Fibroblast of villous mesenchyme (primary cell): Measurements from ENCODE around the gene HMGCLL1. TPM values are rescaled to one million over a fixed set of nuclear protein-coding genes. Genes with fewer than 3 reads are reported as not detected.

Experiments used
- DNase-seq: peaks from one replicate; pipeline ENCODE4 v3.0.0-alpha.2; 2010; ENCODE audit warnings: low read depth
- H3K4me3 ChIP-seq: 2 replicates; pipeline ENCODE4 v1.5.1; 2011; ENCODE audit warnings: low read depth, mild to moderate bottlenecking, low read length
- total RNA-seq: library from RNA; depleted of rRNA; stranded (reverse); fragments of >200 nt; gene quantifications from 2 replicates; pipeline ENCODE4 v1.2.3, GENCODE V29; 2012
- TF ChIP-seq, protein P1 (sequence below): IDR thresholded peaks from 2 replicates; pipeline ENCODE4 v1.5.1; 2012; ENCODE audit warnings: low read depth, mild to moderate bottlenecking, low read length; ENCODE audit not compliant: insufficient read depth

The HMGCLL1 gene
- total RNA-seq, 1 donor, result 0.43 TPM

DNA sequence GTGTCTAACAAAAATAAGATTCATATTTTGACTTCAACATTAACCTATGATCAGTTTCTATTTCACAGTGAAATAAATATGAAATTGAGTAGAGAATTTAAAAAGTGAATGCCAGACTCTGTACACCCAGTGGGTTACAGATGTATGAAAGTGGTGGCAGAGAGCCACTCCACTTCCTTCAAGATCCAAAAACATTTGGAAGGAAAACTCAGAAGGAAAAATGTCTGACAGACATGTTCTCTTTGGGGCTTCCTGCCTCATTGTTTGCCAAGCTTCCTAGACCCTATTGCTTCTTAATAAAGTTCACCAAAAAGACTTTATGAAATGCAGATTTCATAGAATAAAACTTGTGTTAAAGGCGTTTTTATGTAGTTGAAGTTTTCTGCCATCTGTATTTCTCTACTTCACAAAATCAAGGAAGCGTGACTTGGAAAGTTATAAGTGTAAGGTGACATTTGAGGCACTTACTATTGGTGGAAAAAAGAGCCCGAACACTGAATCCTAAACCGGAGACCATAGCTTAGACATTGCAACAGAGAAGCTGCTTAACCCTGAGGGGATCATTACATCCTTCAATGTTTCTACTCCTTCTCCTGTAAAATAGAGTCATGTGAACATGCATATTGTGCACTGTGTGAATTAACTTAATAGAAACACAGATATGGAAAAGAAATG is 12.8 kb downstream of the HMGCLL1 start:
- H3K4me3 ChIP-seq, result no peak overlapping the region
- no peak for DNase-seq
- TF ChIP-seq, protein P1, sequence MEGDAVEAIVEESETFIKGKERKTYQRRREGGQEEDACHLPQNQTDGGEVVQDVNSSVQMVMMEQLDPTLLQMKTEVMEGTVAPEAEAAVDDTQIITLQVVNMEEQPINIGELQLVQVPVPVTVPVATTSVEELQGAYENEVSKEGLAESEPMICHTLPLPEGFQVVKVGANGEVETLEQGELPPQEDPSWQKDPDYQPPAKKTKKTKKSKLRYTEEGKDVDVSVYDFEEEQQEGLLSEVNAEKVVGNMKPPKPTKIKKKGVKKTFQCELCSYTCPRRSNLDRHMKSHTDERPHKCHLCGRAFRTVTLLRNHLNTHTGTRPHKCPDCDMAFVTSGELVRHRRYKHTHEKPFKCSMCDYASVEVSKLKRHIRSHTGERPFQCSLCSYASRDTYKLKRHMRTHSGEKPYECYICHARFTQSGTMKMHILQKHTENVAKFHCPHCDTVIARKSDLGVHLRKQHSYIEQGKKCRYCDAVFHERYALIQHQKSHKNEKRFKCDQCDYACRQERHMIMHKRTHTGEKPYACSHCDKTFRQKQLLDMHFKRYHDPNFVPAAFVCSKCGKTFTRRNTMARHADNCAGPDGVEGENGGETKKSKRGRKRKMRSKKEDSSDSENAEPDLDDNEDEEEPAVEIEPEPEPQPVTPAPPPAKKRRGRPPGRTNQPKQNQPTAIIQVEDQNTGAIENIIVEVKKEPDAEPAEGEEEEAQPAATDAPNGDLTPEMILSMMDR, result no peak

DNA sequence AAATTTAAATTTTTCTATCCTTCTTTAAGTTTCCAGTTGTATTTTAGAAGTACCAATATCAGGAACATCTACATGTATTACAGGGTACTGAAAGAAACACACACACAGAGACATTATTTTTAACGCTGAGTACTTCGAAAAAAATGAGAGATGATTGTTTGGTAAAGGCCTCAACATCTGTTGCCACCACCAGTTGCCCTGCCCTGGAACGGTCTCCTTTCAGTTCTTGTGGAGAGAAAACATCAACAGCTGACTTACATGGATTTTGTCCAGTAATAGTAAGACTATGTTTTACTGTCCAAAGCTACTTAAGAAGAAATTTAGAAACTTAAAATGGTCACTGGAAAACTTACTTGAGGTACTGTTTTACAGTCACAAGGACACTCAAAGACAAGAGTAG is 16.7 kb downstream of the HMGCLL1 start:
- DNase-seq, result no peak
- TF ChIP-seq, protein P1, result no peak
- H3K4me3 ChIP-seq, result no peak overlapping the region

DNA sequence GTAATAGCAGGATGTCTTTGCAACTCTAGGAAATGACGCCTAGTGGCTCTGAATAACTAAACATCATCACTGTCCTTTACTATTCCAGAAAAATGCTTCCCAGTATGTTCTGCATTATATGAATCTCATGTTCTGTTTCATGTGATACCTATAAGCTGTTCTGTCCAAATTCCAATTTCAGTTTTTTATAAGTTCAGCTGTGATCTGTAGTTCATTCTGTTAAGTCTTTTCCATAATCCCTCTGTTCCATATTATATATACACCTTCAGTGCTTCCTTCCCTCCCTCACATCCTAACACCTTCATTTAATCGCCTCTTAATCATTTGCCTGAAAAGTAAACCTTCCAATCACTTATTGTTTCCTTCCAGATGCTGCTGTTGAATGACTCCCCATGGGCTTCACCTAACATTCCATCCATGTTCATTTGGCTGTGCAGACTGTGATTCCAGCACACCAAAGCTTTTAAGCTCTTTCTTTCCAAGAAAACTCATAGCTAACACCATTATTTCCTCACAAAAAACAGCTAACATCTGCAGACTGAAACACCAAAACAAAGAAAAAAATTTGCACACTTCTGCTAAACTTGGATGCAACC is 18.6 kb downstream of the HMGCLL1 start:
- TF ChIP-seq, protein P1, result no peak
- H3K4me3 ChIP-seq, result no peak overlapping the region
- DNase-seq, result no peak

DNA sequence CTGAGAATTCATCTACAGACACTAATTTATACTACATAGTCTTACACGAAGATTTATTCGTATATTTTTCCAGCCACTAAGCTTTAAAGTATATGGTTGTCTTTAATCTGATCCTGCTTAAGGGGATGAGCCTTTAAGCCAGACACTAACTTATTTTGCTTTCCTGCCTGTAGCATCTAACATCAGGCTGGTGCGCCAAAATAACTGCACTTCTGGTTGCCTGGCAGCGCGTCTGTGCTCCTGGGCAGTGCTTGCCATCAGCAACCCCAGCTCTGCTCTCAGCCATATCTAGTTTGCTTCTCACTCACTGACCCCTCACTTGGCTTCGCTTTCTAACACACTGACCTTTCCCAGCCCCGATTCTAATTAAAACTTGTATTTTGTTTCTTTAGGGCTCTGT is 21.8 kb downstream of the HMGCLL1 start:
- TF ChIP-seq, protein P1, result no peak
- H3K4me3 ChIP-seq, result no peak overlapping the region
- no peak for DNase-seq

DNA sequence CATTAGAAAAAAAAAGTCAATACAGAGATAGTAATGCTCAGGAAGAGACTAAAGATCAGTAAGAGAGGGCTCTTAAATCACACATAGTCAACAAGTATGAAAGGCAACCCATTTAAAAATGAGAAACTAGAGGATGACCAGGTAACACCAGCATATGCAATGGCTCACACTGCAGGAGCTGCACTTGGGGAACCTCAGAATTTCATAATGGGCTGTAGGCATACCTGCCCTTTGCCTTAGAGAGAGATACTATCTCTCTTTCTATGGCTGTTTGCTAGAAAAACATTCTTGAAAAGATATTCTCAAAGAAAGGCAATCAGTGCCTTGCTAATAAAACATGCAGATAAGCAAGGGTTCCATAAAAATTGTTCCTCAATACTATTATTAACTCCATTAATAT is 33.2 kb downstream of the HMGCLL1 start:
- TF ChIP-seq, protein P1, result no peak
- no peak overlapping the region for H3K4me3 ChIP-seq
- no peak for DNase-seq

DNA sequence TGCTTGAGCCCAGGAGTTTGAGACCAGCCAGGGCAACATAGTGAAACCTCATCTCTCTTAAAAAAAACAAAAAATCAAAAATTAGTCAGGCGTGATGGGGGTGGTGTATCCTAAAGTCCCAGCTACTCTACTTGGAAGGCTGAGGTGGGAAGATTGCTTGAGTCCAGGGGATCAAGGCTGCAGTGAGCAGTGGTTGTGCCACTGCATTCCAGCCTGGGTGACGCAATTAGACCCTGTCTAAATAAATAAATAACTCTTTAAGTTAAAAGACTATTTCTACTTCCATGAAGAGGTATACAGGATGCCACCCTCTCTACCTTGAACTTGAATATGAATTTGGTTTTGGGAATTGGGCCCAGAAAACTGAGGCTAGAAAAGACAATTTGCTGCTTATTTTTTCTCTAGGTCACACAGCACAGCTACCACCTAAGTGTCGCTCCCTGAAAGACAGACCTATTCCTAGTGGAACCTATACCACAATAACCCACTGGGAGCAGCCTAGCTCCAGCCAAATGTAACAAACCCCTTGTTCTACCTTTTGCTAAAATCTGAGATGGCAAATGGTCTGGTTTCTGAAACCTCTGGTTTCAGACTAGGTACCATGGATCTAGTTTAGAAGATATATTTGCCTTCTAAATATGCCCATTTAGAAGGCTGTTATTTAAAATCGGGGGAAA is 35.2 kb downstream of the HMGCLL1 start:
- no peak for DNase-seq
- TF ChIP-seq, protein P1, result peak; percentile 21
- no peak overlapping the region for H3K4me3 ChIP-seq
